ENCODE measurements around the gene SUSD4. TPM values are rescaled to one million over a fixed set of nuclear protein-coding genes. Genes with fewer than 3 reads are reported as not detected.
"Not testable (repeated sequence)": the region's sequence is repeated elsewhere in the genome, so short reads cannot be mapped to it uniquely, and the experiment has no call there.

SUSD4 gene
- total RNA-seq, 1 donor from 2014 or later: 16.7 TPM

GRCh38 chr1:223259462-223259861 lies 104.5 kb downstream of the SUSD4 start:
- FAIRE-seq: no peak

GRCh38 chr1:223258751-223259198 lies 105.2 kb downstream of the SUSD4 start:
- DNase-seq (ENCODE audit: low spot score in 2 of 2) (no peak), FAIRE-seq (no peak)

More at GRCh38 chr1:223259462-223259861, 104.5 kb downstream of the SUSD4 start:
- no peak for DNase-seq (ENCODE audit: low spot score in 2 of 2)

- no peak for FAIRE-seq
- no peak for DNase-seq (ENCODE audit: low spot score in 2 of 2)
Measured at GRCh38 chr1:223257856-223258550, 106.0 kb downstream of the SUSD4 start.

- FAIRE-seq (no peak), DNase-seq (ENCODE audit: low spot score in 2 of 2) (no peak)
Measured at GRCh38 chr1:223256034-223256433, 107.9 kb downstream of the SUSD4 start.

GRCh38 chr1:223253916-223254315 lies 110.1 kb downstream of the SUSD4 start:
- FAIRE-seq (no peak), DNase-seq (ENCODE audit: low spot score in 2 of 2) (no peak)

- not testable (repeated sequence) for FAIRE-seq
Measured at GRCh38 chr1:223251387-223251786, 112.6 kb downstream of the SUSD4 start.

GRCh38 chr1:223250632-223251015 lies 113.4 kb downstream of the SUSD4 start:
- no peak for DNase-seq (ENCODE audit: low spot score in 2 of 2)
- FAIRE-seq: no peak

More at GRCh38 chr1:223251387-223251786, 112.6 kb downstream of the SUSD4 start:
- DNase-seq (ENCODE audit: low spot score in 2 of 2): not testable (repeated sequence)

- DNase-seq (ENCODE audit: low spot score in 2 of 2): no peak
- FAIRE-seq: no peak
Measured at GRCh38 chr1:223249854-223250631, 113.9 kb downstream of the SUSD4 start.

- DNase-seq (ENCODE audit: low spot score in 2 of 2) (no peak), FAIRE-seq (no peak)
Measured at GRCh38 chr1:223248770-223249140, 115.2 kb downstream of the SUSD4 start.

- FAIRE-seq (no peak), DNase-seq (ENCODE audit: low spot score in 2 of 2) (no peak)
Measured at GRCh38 chr1:223248001-223248769, 115.8 kb downstream of the SUSD4 start.

- DNase-seq (ENCODE audit: low spot score in 2 of 2) (no peak), FAIRE-seq (no peak)
Measured at GRCh38 chr1:223246476-223247112, 117.4 kb downstream of the SUSD4 start.

- FAIRE-seq (no peak), DNase-seq (ENCODE audit: low spot score in 2 of 2) (no peak)
Measured at GRCh38 chr1:223245983-223246382, 118.0 kb downstream of the SUSD4 start.

- DNase-seq (ENCODE audit: low spot score in 2 of 2) (no peak), FAIRE-seq (no peak)
Measured at GRCh38 chr1:223245411-223245810, 118.6 kb downstream of the SUSD4 start.

- FAIRE-seq (no peak), DNase-seq (ENCODE audit: low spot score in 2 of 2) (no peak)
Measured at GRCh38 chr1:223244366-223245103, 119.4 kb downstream of the SUSD4 start.

- no peak for FAIRE-seq
- no peak for DNase-seq (ENCODE audit: low spot score in 2 of 2)
Measured at GRCh38 chr1:223243441-223244050, 120.4 kb downstream of the SUSD4 start.

- FAIRE-seq: no peak
- no peak for DNase-seq (ENCODE audit: low spot score in 2 of 2)
Measured at GRCh38 chr1:223242971-223243370, 121.0 kb downstream of the SUSD4 start.

- no peak for FAIRE-seq
- DNase-seq (ENCODE audit: low spot score in 2 of 2): no peak
Measured at GRCh38 chr1:223242382-223242955, 121.5 kb downstream of the SUSD4 start.

- FAIRE-seq (no peak), DNase-seq (ENCODE audit: low spot score in 2 of 2) (no peak)
Measured at GRCh38 chr1:223240122-223240521, 123.9 kb downstream of the SUSD4 start.

- FAIRE-seq (no peak), DNase-seq (ENCODE audit: low spot score in 2 of 2) (no peak)
Measured at GRCh38 chr1:223235091-223235490, 128.9 kb downstream of the SUSD4 start.

Data from frontal cortex (tissue), 4 donors.